Mesenchymal stem cell (in vitro differentiated cells and primary cell): Measurements from ENCODE around the gene MRFAP1L1.
A peak's percentile ranks its signal among the peaks of the same experiment; 100 is the strongest.
"Not testable (repeated sequence)": the region's sequence is repeated elsewhere in the genome, so short reads cannot be mapped to it uniquely, and the experiment has no call there.

Experiments
- DNase-seq: peaks from one replicate; pipeline ENCODE4 v3.0.0-alpha.2; 2013
- H2AFZ ChIP-seq: one replicate; pipeline ENCODE4 v1.6.1; 2013; ENCODE audit warnings: low read depth, mild to moderate bottlenecking, control low read depth, inconsistent platforms, low read length, moderate library complexity
- H2AK5ac ChIP-seq: 2 replicates; pipeline ENCODE4 v1.6.1; 2013; ENCODE audit warnings: low read length, moderate library complexity, mild to moderate bottlenecking, inconsistent platforms; ENCODE audit not compliant: severe bottlenecking
- H2BK120ac ChIP-seq: one replicate; pipeline ENCODE4 v1.6.1; 2013; ENCODE audit warnings: low read depth, mild to moderate bottlenecking, inconsistent platforms, low read length, moderate library complexity
- H2BK12ac ChIP-seq, 2 experiments: one replicate each; pipeline ENCODE4 v1.6.1; 2013; ENCODE audit warnings: inconsistent platforms in 2 of 2, low read length in 2 of 2, mild to moderate bottlenecking in 2 of 2, moderate library complexity in 2 of 2, control low read depth in 1 of 2
- H2BK15ac ChIP-seq: one replicate; pipeline ENCODE4 v1.6.1; 2013; ENCODE audit warnings: mild to moderate bottlenecking, low read depth, inconsistent platforms; ENCODE audit not compliant: poor library complexity, severe bottlenecking
- H2BK5ac ChIP-seq: 2 replicates; pipeline ENCODE4 v1.6.1; 2013; ENCODE audit warnings: low read depth, mild to moderate bottlenecking, low read length, control low read depth, inconsistent platforms; ENCODE audit not compliant: poor library complexity, severe bottlenecking
- H3K14ac ChIP-seq, 2 experiments: one replicate each; pipeline ENCODE4 v1.6.1; 2013; ENCODE audit warnings: inconsistent platforms in 2 of 2, low read length in 2 of 2, control low read depth in 1 of 2, mild to moderate bottlenecking in 1 of 2, moderate library complexity in 1 of 2
- H3K18ac ChIP-seq, 2 experiments: one replicate each; pipeline ENCODE4 v1.6.1; 2013; ENCODE audit warnings: inconsistent platforms in 2 of 2, low read length in 2 of 2, control low read depth in 1 of 2, low read depth in 1 of 2, mild to moderate bottlenecking in 1 of 2
- H3K23ac ChIP-seq, 2 experiments: one replicate each; pipeline ENCODE4 v1.6.1; 2013; ENCODE audit warnings: inconsistent platforms in 2 of 2, low read length in 2 of 2, mild to moderate bottlenecking in 2 of 2, moderate library complexity in 2 of 2, control low read depth in 1 of 2
- H3K27ac ChIP-seq: 2 replicates; pipeline ENCODE4 v1.5.1; 2013; ENCODE audit warnings: mild to moderate bottlenecking, moderate library complexity, low read length, control low read depth, inconsistent platforms; ENCODE audit not compliant: poor library complexity, severe bottlenecking
- H3K27me3 ChIP-seq, 2 experiments: 2 replicates each; pipeline versions ENCODE4 v1.6.1 to v1.7.0; 2013; ENCODE audit warnings: low read length in 2 of 2, mild to moderate bottlenecking in 2 of 2, moderate library complexity in 2 of 2, control low read depth in 1 of 2, inconsistent platforms in 1 of 2; ENCODE audit not compliant: control insufficient read depth in 1 of 2, insufficient read depth in 1 of 2
- H3K36me3 ChIP-seq, 2 experiments: 2 replicates each; pipeline versions ENCODE4 v1.6.1 to v1.7.0; 2013; ENCODE audit warnings: low read length in 2 of 2, control low read depth in 1 of 2, inconsistent platforms in 1 of 2, low read depth in 1 of 2, mild to moderate bottlenecking in 1 of 2; ENCODE audit not compliant: insufficient read depth in 2 of 2, control insufficient read depth in 1 of 2
- H3K4ac ChIP-seq, 2 experiments: one replicate each; pipeline ENCODE4 v1.6.1; 2013; ENCODE audit warnings: inconsistent platforms in 2 of 2, low read length in 2 of 2, mild to moderate bottlenecking in 2 of 2, moderate library complexity in 2 of 2, control low read depth in 1 of 2, low read depth in 1 of 2
- H3K4me1 ChIP-seq: 2 replicates; pipeline ENCODE4 v1.6.1; 2013; ENCODE audit warnings: low read depth, low read length, control low read depth; ENCODE audit not compliant: control insufficient read depth, insufficient read depth
- H3K4me2 ChIP-seq: 2 replicates; pipeline ENCODE4 v1.6.1; 2013; ENCODE audit warnings: low read length, mild to moderate bottlenecking, inconsistent platforms; ENCODE audit not compliant: poor library complexity, severe bottlenecking
- H3K4me3 ChIP-seq, 2 experiments: 2 replicates each; pipeline versions ENCODE4 v1.5.1 to v1.7.0; 2013; ENCODE audit warnings: low read length in 2 of 2, mild to moderate bottlenecking in 2 of 2, control low read depth in 1 of 2, low read depth in 1 of 2; ENCODE audit not compliant: insufficient read depth in 1 of 2
- H3K79me1 ChIP-seq: replicated peaks from 2 replicates; pipeline ENCODE4 v1.6.1; 2013; ENCODE audit warnings: mild to moderate bottlenecking, control low read depth, low read length, inconsistent platforms; ENCODE audit not compliant: poor library complexity, severe bottlenecking
- H3K9ac ChIP-seq: 2 replicates; pipeline ENCODE4 v1.7.0; 2013; ENCODE audit warnings: mild to moderate bottlenecking, low read length, moderate library complexity
- H3K9me3 ChIP-seq: 2 replicates; pipeline ENCODE4 v1.7.0; 2013; ENCODE audit warnings: mild to moderate bottlenecking, low read length; ENCODE audit not compliant: control insufficient read depth
- H4K8ac ChIP-seq: one replicate; pipeline ENCODE4 v1.6.1; 2013; ENCODE audit warnings: inconsistent platforms, mild to moderate bottlenecking, low read length, moderate library complexity
- H4K91ac ChIP-seq: one replicate; pipeline ENCODE4 v1.6.1; 2013; ENCODE audit warnings: mild to moderate bottlenecking, low read length, inconsistent platforms
- WGBS: methylation state at CpG from one replicate; pipeline ENCODE4 v1.1.7; 2013; ENCODE audit warnings: mixed read lengths; 5-methylcytosine and 5-hydroxymethylcytosine counted together

Gene MRFAP1L1

GRCh38 chr4:6673191-6673659 lies 36.4 kb downstream of the MRFAP1L1 start:
- H3K4me3 ChIP-seq, result peak overlapping the region in 1 of 2 experiments; percentile 99
- not testable (repeated sequence) for H2BK120ac ChIP-seq, H3K27me3 ChIP-seq, H4K91ac ChIP-seq, H2AFZ ChIP-seq, H2BK15ac ChIP-seq, DNase-seq, H3K23ac ChIP-seq, H3K4ac ChIP-seq, H2AK5ac ChIP-seq, H3K14ac ChIP-seq, H3K27ac ChIP-seq, H3K9me3 ChIP-seq, H3K18ac ChIP-seq, H2BK5ac ChIP-seq, H2BK12ac ChIP-seq
- H3K4me1 ChIP-seq, result peaks cover 19% of the 10 kb centered on the region
- 70% methylated on average over 14 of the region's 14 CpGs for WGBS
- H3K4me2 ChIP-seq, result peak overlapping the region; percentile 35
- peak overlapping the region; percentile 89 for H3K9ac ChIP-seq
- peaks cover 16% of the 10 kb centered on the region for H3K79me1 ChIP-seq
- peaks cover 12 to 28% of the 10 kb centered on the region in 2 experiments for H3K36me3 ChIP-seq
- peak overlapping the region; percentile 56 for H4K8ac ChIP-seq

- peaks cover 22% of the 10 kb centered on the region for H3K4me1 ChIP-seq
- 99% methylated on average over 34 of the region's 34 CpGs for WGBS
- H3K36me3 ChIP-seq, result peaks cover 12 to 28% of the 10 kb centered on the region in 2 experiments
- H2BK5ac ChIP-seq, H3K14ac ChIP-seq, H2BK120ac ChIP-seq, H2AFZ ChIP-seq, H3K27me3 ChIP-seq, H3K4ac ChIP-seq, H3K27ac ChIP-seq, H3K9ac ChIP-seq, H3K23ac ChIP-seq, H3K9me3 ChIP-seq, H2BK15ac ChIP-seq, DNase-seq, H3K18ac ChIP-seq, H2BK12ac ChIP-seq, H4K91ac ChIP-seq, H3K4me2 ChIP-seq, H2AK5ac ChIP-seq: not testable (repeated sequence)
- peak overlapping the region; percentile 56 for H4K8ac ChIP-seq
- peaks cover 15% of the 10 kb centered on the region for H3K79me1 ChIP-seq
- H3K4me3 ChIP-seq, result peak overlapping the region in 1 of 2 experiments; percentile 99
Measured at GRCh38 chr4:6672541-6673190, 37.0 kb downstream of the MRFAP1L1 start.

DNA sequence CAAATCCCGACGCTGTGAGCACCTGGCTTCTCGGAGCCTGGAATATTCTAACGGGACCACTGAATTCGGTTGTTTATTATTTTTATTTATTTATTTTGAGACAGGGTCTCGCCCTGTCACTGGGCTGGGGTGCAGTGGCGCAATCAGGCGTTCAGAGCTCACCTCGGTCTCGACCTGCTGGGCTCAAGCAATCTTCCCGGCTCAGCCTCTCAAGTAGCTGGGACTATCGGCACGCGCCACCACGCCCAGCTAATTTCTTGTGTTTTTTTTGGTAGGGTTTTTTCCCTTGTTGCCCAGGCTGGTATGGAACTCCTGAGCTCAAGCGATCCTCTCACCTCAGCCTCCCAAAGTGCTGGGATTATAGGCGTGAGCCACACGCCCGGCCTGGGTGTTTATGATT lies 37.5 kb downstream of the MRFAP1L1 start:
- Histone ChIP-seq H3K27me3 (no peaks in the 10 kb centered on the region), H4K91ac (no peak overlapping the region), H3K4me1 (peaks cover 20% of the 10 kb centered on the region), H3K27ac (no peak overlapping the region), H3K9me3 (no peaks in the 10 kb centered on the region), H3K9ac (no peak overlapping the region), H3K23ac (no peak overlapping the region), H2BK5ac (no peak overlapping the region), H3K4me3 (no peak overlapping the region), H3K14ac (no peak overlapping the region), H2BK15ac (no peak overlapping the region), H3K36me3 (peaks cover 10 to 25% of the 10 kb centered on the region in 2 experiments), H3K4ac (no peak overlapping the region), H2AFZ (no peak overlapping the region), H3K18ac (no peak overlapping the region), H2AK5ac (no peak overlapping the region), H2BK120ac (no peak overlapping the region), H2BK12ac (no peak overlapping the region), H3K79me1 (peaks cover 13% of the 10 kb centered on the region), H4K8ac (no peak overlapping the region), H3K4me2 (no peak overlapping the region)
- no peak for DNase-seq
- WGBS, result 97% methylated on average over 15 of the region's 19 CpGs

DNA sequence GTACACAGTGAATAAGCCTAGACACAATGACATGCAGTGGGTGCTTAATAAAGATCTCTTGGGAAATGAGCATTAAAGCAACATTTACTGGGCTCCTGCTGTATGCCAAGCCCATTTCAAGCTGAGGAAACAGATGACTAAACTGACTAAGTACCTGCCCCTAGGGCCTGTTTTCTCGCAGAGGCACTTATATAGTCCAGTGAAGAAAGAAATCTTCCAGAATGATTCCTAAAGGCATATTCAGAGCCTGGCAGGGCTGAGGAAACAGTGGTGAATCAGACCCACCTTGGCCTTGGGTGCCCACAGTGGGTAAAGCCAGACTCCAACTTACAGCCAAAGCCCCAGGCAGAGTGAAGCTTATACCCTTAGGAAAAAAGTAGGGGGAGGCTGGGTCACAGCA lies 38.0 kb downstream of the MRFAP1L1 start:
- peaks cover 8% of the 10 kb centered on the region for H3K79me1 ChIP-seq

More for the DNA sequence above, 38.0 kb downstream of the MRFAP1L1 start:
- Histone ChIP-seq H4K91ac (no peak overlapping the region), H2BK5ac (no peak overlapping the region), H3K18ac (no peak overlapping the region), H3K4me2 (no peak overlapping the region), H2AFZ (no peak overlapping the region), H2BK120ac (no peak overlapping the region), H3K9me3 (no peaks in the 10 kb centered on the region), H3K4ac (no peak overlapping the region), H3K4me3 (no peak overlapping the region), H2AK5ac (no peak overlapping the region), H3K27ac (no peak overlapping the region), H3K23ac (no peak overlapping the region), H4K8ac (no peak overlapping the region), H3K9ac (no peak overlapping the region), H2BK15ac (no peak overlapping the region), H3K36me3 (peaks cover 5 to 23% of the 10 kb centered on the region in 2 experiments), H3K4me1 (peaks cover 16% of the 10 kb centered on the region), H3K14ac (no peak overlapping the region), H2BK12ac (no peak overlapping the region), H3K27me3 (no peaks in the 10 kb centered on the region)
- DNase-seq, result no peak
- WGBS, result 83% methylated on average over 1 of the region's 1 CpG
